Epithelial cell of esophagus (primary cell): Measurements from ENCODE around the gene TPP1.

Experiments
- DNase-seq: peaks from one replicate; pipeline ENCODE4 v3.0.0; 2010; ENCODE audit warnings: low read depth
- H3K4me3 ChIP-seq: 2 replicates; pipeline ENCODE4 v1.5.1; 2011; ENCODE audit warnings: mild to moderate bottlenecking, low read length, control low read depth
- CTCF ChIP-seq: IDR thresholded peaks from 2 replicates; pipeline ENCODE4 v1.5.1; 2011; ENCODE audit warnings: low read depth, mild to moderate bottlenecking, low read length, control low read depth, inconsistent platforms; ENCODE audit not compliant: insufficient read depth; ENCODE audit errors: missing control alignments

TPP1 gene

GRCh38 chr11:6563121-6563619, 56.1 kb downstream of the TPP1 start:
- TF ChIP-seq CTCF = no peak
- H3K4me3 ChIP-seq = no peak overlapping the region
- peak; percentile 11 for DNase-seq
